Activated CD8-positive, alpha-beta memory T cell treated with anti-CD3 and anti-CD28 coated beads for 1 hour (primary cell): ENCODE measurements around the gene AUP1.
"Not testable (repeated sequence)": the region's sequence is repeated elsewhere in the genome, so short reads cannot be mapped to it uniquely, and the experiment has no call there.

Source experiments
- DNase-seq, 2 donors: peaks; one replicate each; pipeline ENCODE4 v3.0.0-alpha.2; 2020; ENCODE audit warnings: low read depth in 1 of 2; ENCODE audit errors: extremely low read depth in 1 of 2

Gene AUP1

GRCh38 chr2:74499940-74500577 lies 29.4 kb downstream of the AUP1 start:
- no peak for DNase-seq

GRCh38 chr2:74499267-74499939 lies 30.1 kb downstream of the AUP1 start, which contains the start of gene LBX2:
Gene LBX2, minus strand, starts transcription at chr2:74499603. Its CDS starts 66 bp downstream, at chr2:74499537.
- no peak for DNase-seq

DNA sequence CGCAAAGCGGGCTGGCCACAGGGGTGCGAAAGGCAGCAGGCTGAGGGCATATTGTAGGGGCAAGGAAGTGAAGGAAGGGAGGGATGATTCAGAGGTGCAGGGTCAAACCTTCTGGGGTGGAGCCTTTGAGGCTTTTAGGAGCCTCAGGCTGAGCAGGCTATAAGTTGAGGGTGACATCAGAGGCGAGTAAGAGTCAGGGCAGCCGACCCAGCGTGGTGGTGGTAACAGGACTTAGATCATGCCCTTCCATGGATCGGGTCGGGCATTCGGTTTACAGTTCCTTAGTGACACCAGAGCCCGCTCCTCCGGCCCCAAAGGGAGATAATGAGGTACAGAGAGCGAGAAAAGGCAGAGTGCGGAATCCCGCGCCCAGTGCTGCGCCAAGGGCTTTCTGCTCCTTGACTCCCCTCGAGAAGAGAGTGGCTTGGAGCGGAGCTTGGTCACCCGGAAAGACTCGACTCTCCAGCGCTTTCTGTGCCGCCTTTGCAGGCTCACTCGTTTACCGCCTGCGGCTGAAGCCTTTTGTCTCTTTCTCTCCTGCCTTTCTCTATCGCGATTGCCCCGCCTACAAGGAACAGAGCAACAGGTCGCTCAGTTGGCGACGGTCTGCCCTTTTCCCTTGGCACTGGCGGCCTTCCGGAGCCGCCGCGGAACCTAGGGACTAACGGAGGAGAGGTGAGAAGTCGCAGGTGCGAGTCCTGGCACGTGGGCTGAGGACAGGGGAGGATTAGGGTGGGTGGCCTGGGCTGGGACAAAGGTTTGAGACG lies 30.8 kb downstream of the AUP1 start:
- DNase-seq = no peak

DNA sequence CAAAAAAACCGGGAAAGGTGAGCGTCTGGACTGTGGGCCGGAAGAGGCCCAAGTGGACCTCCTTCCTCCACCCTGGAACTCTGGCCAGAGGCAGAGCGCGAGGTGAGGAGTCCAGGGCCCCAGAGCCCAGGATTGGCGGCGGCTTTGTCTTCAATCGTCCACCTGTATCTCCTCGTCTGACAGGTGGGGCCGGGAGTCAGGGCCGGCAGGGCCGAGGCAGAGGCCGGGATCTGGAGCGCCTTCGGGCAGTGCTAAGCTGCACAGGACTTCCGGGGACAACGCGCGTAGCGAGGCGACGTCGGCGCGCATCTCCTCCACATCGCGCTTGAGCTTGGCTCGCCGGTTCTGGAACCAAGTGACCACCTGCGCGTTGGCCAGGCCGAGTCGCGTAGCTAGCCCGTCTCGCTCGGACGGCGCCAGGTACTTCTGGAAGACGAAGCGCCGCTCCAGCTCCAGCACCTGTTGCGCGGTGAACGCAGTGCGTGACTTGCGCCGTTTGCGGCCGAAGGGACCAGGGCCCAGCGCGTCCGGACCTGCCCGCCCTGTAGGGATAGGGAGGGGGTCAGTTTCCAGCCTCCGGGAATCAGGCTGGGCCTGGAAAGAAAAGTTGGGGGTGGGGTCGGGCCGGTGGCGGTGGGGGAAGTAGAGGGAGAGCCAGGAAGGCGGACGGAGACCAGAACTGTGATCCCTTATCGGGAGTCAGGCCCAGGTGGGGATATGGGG lies 31.6 kb downstream of the AUP1 start:
- DNase-seq = no peak

DNA sequence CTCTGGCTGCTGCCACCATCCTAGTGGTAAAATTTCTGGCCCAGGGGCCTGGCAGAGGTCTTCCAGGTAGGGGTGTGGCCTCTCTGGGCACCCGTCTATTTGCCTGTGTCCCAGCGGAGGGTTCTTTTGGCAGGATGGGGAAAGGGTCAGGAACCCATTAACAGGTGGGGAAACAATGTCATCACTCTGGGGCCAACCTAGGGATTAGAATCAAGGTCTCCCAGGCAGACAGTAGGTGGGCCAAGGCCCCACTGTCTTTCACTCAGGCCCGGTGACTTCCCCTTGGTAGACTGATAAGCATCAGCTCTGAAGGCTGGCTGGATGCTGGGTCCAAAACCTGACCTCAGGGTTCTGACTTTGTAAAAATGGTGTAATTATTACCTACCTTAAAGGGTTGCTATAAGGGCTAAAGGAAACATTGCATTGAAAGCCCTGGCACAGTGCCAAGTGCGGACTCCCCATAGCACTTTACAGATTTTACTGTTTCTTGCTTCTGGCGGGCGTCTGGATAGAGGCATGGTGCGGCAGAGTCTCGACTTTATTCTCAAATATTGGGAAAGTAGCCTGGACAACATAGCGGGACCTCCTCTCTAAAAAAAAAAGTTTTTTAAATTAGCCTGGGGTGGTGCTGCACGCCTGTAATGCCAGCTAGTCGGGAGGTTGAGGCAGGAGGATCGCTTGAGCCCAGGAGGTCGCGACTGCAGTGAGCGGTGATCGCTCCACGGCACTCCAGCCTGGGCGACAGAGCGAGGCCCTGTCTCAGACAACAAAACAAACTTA lies 32.3 kb downstream of the AUP1 start:
- no peak for DNase-seq

DNA sequence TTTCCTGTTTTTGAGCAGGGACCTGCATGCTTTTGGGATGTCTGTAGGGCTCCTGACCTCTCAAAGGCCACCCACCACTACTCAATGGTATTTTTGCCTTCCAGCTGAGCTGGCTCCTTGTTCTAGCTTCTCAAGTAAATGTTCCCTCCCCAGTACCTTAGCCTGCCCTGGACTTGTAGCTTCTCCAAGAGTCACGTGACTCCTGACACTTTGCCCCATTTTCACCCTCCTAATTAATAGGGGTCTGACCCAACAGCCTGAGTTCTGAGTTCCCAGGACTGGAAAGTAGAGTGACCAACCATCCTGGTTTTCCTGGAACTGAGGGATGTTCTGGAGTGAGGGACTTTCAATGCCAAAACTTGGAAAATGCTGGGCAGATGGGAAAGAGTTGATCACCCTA lies 34.1 kb downstream of the AUP1 start:
- DNase-seq = no peak

GRCh38 chr2:74493546-74493945 lies 36.0 kb downstream of the AUP1 start:
- no peak for DNase-seq

DNA sequence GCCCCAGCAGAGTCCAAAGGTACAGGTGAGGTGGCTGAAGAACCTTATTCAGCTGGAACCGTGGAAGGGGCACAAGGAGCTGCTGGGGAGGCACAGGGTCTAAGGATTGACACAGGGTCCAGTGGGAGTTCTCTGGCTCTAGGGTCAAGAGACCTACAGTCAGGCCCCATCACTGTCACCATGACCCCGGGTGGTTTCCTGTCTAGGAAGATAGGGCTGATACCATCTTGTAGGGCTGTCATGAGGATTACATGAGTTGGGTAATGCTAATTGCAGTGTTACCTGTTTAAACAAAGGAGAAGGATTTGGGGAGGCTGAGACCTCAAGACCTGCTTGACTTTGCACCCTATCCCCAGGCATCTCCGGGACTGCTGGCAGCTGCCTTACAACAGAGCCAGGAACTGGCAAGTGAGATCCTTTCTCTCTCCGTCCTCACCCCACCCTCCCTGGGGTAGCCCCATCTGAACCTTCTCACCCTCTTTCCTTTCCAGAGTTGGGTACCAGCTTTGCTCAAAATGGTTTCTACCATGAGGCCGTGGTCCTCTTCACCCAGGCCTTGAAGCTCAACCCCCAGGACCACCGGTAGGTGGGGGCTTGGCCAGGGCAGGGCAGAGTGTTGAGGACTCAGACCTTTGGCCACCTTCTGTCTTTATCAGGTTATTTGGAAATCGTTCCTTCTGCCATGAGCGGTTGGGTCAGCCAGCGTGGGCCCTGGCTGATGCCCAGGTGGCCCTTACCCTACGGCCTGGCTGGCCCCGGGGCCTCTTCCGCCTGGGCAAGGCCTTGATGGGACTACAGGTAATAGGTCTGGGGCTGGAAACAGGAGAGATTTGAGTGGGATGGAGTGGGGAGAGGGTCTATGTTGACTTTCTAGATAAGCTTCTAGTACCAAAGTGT lies 37.6 kb downstream of the AUP1 start:
- no peak for DNase-seq

- DNase-seq = no peak
Measured at GRCh38 chr2:74489906-74490305, 39.6 kb downstream of the AUP1 start.

DNA sequence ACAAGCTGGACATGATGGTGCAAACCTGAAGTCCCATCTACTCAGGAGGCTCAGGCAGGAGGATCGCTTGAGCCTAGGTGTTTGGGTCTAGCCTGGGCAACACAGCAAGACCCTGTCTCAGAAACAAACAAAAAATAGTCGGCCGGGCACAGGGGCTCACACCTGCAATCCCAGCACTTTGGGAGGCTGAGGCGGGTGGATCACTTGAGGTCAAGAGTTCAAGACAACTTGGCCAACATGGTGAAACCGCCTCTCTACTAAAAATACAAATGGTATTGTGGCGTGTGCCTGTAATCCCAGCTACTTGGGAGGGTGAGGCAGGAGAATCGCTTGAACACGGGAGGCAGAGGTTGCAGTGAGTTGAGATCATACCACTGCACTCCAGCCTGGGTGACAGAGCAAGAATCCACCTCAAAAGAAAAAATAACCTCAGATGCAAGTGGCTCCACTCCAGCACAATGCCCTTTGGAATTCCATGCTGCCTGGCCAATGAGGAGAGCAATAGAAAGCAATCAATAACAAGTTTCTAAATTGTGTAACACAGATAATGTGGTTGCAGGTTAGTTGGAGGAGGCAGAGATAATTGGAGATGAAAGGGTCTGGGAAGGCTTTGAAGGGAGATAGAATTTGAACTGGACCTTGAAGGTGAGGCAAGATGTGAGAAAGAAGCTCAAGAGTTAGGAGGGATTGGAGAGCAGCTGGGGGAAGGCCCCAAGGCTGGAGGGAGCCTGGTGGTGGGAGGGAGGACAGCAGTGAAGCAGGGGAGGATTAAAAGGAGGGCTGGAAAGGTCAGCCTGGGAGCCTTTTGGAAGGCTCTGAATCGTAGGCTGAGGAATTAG lies 40.6 kb downstream of the AUP1 start:
- no peak for DNase-seq

GRCh38 chr2:74486141-74486540 lies 43.4 kb downstream of the AUP1 start:
- no peak for DNase-seq

GRCh38 chr2:74483675-74484164 lies 45.8 kb downstream of the AUP1 start:
- DNase-seq = not testable (repeated sequence)

- peak; percentile 83 to 90 for DNase-seq
Measured at GRCh38 chr2:74482801-74483674, 46.5 kb downstream of the AUP1 start, which contains the start of the genes CCDC142 and TTC31. Gene CCDC142, minus strand, starts transcription at chr2:74482998. Its CDS starts 161 bp downstream, at chr2:74482837. Gene TTC31, plus strand, starts transcription at chr2:74483081. Its CDS starts 15 bp downstream, at chr2:74483096.

GRCh38 chr2:74481961-74482800 lies 47.3 kb downstream of the AUP1 start:
- peak in 1 of 2 donors; percentile 38 for DNase-seq

GRCh38 chr2:74481431-74481830 lies 48.1 kb downstream of the AUP1 start:
- no peak for DNase-seq
